Measurements from ENCODE around the gene GASK1B.

The GASK1B gene

GRCh38 chr4:158134222-158134621 is 38.6 kb downstream of the GASK1B start:
- no peak for DNase-seq

DNA sequence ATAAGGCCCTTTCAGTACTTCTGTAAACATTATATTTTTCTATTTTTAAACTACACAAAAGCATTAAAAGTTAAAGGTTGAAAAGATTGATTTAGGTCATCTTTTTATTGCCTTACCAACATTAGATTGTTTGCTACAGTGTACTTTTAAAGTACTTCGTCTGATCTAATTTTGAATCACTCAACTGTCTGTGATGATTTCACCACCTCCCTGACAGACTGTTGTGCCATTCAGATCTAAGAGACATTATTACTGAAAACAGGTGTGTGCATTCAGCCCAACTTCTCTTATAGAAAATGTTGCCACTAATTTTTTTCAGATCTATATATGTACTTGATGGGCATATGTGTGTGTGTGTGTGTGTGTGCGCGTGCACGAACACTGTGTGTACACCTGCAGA is 39.3 kb downstream of the GASK1B start:
- DNase-seq, result no peak

- DNase-seq, result no peak
Observed at GRCh38 chr4:158131027-158131426, 41.8 kb downstream of the GASK1B start.

DNA sequence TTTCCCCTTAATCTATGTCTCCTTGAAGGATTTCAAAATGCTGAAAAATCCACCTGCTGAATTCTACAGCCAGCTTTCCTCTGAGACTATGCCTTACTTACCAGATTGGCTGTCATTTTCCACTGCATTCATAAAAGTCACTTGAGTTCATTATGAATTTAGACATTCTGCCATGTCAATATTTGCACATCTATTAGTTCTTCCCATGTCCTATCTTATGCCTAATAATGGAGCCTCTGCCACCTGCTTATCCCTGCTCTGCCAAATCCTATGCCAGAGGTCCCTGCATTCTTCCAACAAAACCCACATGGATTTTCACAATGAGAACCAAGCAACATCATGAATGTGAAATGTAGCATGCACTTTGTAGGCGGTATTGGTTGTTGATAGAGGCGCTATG is 42.6 kb downstream of the GASK1B start:
- DNase-seq, result no peak

DNA sequence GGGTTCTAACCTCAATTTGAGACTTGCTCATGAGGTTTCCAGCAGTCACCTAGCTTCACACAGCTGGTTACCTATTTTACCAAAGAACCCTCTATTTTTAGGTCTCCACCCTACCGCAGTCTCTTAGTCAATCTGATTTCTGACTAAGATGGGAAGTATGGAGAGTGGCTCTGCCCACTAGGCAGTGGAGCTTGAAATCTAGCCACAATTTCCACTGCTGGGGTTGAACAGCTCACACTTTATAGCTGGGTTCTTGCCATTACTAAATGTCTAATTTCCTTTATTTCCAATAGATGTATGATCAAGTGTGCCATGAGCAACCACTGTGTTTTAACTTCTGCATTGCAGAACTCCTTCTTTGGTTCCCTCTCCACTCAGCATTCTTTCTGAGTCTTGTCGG is 43.1 kb downstream of the GASK1B start:
- no peak for DNase-seq

- DNase-seq, result no peak
Observed at GRCh38 chr4:158128540-158128939, 44.3 kb downstream of the GASK1B start.

- no peak for DNase-seq
Observed at GRCh38 chr4:158125310-158125709, 47.5 kb downstream of the GASK1B start.

Measured in stimulated activated CD4-positive, alpha-beta T cell treated with anti-CD3 and anti-CD28 coated beads, Interleukin-4, amount 100 ng/mL, for 1 hour (primary cell).